GM18861 (cell line): ENCODE data around the gene CEP350.
"Not testable (repeated sequence)": the region's sequence is repeated elsewhere in the genome, so short reads cannot be mapped to it uniquely, and the experiment has no call there.

Experiments used
- ATAC-seq: cut with Tn5 transposase; IDR thresholded peaks from one replicate; pipeline ENCODE4 v1.9.1; 2021; ENCODE audit not compliant: unreplicated experiment

Gene CEP350

DNA sequence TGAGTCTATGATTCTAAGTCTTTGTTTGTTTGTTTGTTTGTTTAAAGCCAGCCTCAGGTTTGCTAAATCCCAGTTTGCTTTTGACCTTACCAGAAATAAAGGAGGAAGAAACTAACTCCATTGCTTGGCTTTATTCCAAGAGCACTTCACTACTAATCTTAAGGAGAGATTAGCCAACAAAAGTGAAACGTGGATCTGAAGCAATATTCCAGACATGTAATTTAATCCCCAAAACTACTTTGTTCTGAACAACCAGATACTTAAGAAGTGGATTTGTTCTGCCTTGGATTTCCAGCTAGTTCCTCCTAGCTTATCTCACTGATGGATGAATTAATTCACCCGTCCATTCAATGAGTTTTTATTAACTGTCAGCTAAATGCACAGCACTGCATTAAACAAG is 15.9 kb upstream of the CEP350 start:
- no peak for ATAC-seq

DNA sequence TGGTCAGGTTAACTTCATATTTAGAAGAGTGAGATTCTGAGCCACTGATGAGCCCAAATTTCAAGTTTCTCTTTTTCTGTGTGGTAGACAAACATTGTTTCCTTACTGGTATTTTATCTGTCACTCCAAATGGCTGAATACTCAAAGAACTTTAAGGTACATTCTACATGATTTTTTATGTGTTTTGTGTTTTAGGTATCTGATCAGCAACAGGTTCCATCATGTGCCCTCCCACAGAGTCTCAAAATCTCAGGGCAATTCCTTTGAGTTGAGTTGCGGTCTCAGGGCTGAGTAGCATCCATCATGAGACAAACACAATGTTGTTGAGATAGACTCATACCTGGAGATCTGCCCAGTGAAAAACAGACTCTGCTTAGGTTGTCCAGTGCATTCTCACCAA is 14.7 kb upstream of the CEP350 start:
- ATAC-seq: no peak

DNA sequence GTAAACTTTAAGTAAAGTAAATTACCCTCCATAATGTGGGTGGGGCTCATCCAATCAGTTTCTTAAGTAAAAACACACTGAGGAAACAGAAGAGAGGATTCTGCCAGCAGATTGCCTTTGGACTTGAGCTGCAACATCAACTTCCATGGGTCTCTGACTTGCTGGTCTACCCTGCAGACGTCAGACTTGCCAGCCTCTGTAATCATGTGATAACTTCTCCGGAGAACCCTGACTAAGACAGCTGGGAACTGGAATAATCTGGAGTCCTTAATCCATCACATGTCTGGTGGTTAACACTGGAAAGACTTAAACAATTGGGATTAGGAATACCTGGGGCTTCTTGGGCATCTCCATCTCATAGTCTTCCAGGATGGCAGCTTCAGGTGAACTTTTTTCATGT is 13.2 kb upstream of the CEP350 start:
- no peak for ATAC-seq

DNA sequence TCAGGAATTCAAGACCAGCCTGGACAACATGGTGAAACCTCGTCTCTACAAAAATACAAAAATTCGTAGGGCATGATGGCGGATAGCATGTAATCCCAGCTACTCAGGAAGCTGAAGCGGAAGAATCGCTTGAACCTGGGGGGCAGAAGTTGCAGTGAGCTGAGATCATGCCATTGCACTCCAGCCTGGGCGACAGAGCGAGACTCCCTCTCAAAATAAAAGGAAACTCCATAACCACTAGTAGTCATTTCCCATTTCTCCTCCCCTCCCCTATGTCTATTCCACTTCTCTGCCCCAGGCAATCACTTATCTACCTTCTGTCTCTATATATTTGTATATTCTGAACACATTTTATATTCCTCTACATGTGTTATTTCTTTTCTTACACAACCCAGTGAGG is 4.0 kb upstream of the CEP350 start:
- no peak for ATAC-seq

DNA sequence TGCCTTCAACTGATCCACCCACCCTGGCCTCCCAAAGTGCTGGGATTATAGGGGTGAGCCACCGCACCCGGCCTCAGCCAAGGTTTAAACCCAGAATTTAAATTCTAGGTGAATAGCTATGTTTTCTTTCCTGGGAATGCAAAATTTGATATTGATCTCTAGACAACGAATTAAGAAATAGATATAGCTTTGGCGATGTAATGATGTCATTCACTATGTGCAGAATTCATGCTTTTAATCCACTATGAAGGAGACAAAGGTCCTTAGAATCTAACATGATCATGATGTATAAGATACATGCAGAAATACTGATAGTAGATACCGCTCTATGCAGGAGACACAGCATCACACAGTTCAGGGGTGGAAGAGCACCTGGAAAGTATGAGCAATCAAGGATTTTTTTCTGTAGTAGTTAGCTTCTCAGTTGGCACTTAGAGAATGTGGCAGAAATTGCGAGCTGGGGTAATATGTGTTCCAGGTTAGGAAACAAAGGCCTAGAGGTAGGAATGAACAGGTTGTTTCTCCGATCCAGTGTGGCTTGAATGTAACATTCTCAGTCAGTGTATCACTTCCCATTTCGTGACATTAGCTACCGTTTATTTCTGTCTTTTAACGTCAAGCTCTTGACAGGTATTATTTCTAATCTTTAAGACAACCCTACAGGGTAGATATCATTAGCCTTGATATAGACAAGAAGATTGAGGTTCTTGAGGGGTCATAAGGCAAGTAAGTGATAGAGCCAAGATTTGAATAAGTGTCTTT is 3.0 kb upstream of the CEP350 start:
- no peak for ATAC-seq

DNA sequence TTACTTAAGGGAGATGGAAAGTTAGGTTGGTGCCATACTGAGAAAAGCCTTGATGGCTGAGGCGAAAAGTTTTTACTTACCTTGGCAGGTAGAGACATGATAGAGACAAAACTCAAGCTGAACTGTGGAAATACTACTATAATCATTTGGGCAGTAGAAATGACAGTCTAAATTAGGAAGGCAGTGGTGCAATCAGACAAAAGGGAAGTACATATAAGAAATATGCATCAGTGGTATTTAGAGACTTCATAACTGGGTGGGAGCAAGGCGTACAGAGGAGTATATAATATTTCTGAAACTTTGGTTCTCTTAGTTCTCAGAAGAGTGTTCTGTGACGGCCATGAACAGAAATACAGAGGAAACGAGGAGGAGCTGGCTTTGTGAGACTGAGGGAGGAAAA is 2.4 kb upstream of the CEP350 start:
- no peak for ATAC-seq

DNA sequence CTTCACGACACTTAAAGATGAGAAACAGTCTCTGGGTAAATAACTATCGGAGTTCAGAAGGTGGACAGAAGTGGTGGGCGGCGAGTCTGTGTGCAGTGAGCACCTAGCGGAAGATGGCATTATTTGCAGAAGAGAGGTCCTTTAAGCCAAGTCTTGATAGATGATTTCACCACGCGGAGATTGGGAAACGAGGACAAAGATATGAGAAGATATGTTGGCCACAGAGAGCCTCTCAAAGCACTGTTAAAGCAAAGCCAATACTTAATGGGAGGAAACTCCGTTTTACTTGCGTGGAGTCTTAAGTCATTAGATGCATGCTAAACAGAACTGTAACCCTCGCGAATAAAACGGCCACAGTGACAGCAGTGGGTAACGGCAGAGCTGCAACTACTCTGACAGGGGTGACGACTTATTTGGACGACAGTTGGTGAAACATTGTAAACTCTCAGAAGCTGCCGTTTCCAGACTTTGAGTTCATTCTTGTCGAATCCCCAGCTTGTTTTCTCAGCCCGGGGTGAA is 577 bp upstream of the CEP350 start:
- ATAC-seq: no peak

DNA sequence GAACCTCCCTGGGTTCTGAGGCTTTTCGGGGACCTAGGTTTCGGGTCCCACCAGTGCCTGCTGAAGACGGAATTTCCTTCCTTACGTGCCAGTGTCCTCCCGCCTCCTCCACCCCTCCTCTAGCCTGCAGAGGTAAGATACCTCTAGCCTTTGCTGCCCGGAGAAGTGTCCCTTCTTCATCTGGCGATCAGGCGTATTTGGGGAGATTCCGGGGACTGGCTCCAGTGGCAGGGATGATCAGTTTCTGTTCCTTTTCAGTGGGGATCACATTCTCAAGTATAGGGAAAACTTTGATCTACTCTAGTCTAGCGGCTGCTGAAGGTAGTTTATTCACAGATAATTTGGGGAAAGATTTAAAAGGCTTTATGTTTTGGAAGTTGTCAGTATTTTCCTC is 674 bp downstream of the CEP350 start:
- ATAC-seq: no peak

DNA sequence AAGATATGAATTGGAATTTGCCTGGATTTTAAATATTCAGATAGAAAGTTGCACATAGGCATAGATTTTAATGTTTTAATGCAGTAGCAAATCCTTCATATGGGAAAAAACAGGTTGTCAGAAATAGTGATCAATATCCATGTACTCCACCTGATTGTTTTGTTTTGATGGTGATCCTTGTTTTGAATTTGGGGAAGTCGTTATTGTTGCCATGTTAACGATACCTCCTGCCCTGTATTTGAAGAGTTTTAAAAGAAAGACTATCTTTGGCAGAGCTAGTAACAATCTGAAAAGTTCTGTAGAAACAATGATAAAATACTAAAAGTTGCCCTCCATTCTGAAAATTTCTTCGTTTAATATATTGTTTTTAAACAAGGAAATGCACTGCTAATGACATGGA is 1.1 kb downstream of the CEP350 start:
- ATAC-seq: no peak

DNA sequence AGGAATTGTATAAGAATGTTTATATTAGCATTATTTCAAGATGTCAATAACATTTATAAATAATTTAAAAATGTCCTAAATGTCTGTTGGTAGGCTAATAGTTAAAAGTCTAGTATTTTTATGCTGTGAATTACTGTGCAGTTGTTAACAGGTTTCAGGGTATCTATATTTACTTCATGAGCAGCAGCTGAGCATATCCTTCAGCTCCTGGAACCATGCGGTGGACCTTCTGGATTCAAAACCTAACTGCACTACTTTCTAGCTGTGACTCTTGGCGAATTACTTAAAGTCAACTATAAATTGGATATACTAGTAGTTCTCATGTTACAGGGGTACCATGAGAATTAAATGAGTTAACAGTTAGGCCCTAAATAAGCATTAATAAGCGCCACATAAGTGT is 3.7 kb downstream of the CEP350 start:
- ATAC-seq: no peak

DNA sequence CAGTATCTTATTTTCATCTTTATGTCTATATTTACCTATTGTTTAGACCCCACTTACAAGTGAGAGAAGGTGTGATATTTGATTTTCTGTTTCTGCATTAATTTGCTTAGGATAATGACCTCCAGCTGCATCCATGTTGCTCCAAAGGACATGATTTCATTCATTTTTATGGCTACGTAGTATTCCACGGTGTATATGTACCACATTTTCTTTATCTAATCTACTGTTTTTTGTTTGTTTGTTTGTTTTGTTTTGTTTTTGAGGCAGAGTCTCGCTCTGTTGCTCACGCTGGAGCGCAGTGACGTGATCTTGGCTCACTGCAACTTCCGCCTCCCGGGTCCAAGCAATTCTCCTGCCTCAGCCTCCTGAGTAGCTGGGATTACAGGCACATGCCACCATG is 7.6 kb downstream of the CEP350 start:
- ATAC-seq: not testable (repeated sequence)

DNA sequence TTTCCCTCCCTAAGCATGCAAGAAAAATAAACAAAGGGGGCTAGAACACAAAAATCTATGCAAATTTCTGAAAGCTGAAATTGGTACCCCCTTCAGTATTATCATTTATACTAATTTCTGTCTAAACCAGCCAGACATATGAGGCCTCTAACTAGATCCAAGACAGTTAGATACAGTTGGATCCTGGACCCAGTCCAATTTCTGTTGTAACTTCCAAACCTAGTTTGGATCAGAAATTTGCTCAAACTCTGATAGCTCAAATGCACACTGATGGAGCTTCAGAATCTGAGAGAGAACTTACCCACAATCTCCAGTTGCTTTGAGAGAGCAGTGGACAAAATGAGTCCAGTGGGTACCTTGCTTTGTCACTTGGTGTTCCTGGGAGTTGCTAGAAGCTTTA is 11.9 kb downstream of the CEP350 start:
- ATAC-seq: no peak

DNA sequence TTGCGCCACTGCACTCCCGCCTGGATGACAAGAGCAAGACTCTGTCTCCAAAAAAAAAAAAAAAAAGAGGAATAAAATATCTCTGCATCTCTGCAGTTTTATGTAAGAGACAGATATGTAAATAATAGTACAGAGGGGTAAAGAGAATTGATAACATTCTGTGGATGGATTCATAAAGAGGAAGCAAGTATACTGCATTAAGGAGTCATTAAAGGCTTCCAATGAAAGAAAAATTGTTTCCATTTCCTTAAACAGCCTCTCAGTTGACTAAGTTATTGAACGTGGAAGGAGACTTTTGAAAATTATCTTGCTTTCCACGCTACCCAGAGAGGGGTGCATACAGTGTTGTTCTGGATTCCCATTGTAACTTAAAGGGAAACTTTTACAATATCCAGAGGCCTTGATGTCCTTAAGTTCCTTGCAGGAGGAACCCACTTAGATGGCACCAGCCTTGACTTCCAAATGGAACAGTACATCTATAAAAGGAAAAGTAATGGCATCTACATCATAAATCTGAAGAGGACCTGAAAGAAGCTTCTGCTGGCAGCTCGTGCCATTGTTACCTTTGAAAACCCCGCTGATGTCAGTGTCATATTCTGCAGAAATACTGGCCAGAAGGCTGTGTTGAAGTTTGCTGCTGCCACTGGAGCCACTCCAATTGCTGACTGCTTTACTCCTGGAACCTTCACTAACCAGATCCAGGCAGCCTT is 13.8 kb downstream of the CEP350 start:
- no peak for ATAC-seq

DNA sequence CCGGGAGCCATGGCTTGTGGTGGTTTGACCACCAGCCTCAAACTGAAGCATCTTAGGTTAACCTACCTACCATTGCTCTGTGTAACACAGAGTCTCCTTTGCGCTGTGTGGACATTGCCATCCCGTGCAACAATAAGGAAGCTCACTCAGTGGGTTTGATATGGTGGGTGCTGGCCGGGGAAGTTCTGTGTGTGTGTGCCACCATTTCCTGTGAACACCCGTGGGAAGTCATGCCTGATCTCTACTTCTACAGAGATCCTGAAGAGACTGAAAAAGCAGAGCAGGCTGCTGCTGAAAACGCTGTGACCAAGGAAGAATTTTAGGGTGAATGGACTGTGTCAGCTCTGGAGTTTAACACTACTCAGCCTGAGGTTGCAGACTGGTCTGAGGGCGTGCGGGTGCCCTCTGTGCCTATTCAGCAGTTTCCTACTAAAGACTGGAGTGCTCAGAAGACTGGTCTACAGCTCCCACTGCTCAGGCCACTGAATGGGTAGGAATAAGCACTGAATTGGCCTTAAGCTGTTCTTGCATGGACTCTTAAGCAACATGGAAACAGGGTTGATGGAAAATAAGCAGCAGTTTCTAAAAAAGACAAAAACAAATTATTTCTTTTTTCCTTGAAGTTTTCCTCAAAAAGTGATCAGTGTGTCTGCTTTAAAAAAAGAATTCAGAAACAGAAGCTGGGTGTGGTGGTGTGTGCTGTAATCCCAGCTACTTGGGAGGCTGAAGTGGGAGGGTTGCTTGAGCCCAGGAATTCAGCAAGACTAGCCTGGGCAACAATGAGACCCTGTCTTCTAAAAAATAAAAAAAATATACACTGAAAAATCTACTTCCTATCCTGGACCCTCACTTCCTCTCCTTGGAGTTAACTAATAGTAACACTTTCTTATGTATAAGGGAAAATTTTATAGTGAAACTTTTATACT is 14.6 kb downstream of the CEP350 start:
- no peak for ATAC-seq

DNA sequence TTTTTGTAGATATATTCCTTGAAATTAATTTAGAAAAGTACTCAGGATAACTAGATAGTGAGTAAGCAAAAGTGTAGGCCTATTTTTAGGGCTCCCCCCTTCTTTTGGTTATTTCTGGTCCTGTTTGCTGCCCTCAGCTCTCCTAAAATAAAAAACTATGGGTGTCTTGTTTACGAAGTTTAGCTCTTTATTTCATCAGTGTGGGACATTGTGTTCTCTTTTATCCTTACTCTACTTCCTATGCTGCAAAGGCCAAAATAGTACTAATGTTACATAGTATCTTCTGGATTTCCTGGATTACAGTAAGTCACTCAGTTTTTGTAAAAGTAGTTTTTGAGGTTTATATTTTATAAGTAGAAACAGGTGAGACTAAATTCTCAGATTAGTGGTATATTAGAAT is 15.4 kb downstream of the CEP350 start:
- no peak for ATAC-seq

DNA sequence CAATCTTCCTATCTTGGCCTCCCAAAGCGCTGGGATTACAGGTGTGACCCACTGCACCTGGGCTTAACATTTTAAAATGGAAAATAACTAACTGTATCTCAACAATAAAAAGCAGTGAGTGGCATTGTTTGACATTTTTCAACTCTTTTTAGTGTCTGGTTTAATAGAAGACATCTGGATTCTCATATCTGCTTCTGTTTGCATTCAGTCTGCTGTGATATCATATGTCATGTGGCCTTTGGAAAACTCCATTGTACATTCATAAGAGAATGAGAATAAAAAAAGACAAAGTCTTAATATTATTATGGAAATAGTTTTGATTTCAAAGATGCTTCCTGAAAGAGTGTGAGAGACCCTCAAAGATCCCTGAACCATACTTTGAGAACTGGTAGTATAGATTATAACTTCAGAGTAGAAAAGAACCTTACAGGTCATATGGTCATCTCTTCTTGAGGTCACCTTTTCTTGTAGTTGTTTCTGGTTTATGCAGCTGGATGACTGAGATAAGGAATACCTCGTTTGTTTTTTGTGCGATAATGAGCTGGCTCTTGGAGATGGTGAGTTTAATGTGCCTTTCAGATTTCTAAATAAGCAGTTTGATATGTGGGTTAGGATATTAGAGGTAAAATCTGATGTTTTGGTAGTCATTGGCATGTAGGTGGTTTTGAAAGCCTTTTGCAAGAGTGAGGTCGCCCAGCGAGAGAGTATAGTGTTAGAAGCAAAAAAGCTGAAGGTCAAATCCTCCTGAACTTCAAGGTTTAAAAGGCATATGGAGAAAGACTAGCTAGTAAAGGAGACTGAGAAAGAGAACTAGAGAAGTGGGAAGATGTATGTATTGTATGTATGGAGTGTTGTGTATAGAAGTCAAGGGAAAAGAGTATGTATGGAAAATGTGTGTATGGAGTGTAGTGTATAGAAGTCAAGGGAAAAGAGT is 17.2 kb downstream of the CEP350 start:
- no peak for ATAC-seq

DNA sequence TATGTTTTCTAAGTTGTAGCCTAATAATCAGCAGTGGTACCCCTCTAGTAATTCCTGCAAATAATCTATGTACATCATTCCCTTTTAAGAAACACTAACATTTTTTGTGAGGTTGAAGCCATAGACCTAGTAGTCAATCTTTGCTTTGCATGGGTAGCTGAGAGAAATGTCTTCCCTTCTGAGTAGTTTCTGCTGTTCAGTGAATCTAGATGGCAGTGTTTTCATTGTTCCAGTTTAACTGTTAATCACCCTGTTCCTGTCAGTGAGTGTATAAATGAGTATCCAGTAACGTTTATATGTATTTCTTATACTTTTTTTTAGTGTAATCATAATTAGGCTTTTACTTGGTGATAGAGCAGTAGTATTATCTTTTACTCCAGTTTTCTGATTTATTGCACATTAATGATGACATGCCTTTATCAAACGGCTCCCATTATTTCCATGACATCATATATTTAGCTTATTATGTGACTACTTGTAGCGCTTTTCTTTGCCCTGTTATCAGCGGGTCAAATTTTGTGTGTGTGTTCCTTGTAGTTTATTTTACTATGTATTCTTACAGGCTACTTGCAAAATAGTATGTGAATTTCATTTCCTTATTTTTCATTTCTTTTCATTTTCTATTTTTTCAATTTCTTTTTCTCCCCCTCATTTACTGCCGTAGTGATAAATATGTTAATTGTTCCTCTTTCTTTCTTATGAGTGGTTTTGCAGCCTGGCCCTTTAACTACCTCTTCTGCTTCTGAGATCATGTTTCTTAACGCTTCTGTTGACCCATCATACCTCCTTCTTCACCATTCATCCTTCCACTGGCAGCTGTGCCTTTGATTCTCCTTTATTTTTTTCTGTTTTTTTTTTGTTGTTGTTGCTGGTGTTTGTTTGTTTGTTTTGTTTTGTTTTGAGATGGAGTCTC is 18.8 kb downstream of the CEP350 start:
- ATAC-seq: no peak

DNA sequence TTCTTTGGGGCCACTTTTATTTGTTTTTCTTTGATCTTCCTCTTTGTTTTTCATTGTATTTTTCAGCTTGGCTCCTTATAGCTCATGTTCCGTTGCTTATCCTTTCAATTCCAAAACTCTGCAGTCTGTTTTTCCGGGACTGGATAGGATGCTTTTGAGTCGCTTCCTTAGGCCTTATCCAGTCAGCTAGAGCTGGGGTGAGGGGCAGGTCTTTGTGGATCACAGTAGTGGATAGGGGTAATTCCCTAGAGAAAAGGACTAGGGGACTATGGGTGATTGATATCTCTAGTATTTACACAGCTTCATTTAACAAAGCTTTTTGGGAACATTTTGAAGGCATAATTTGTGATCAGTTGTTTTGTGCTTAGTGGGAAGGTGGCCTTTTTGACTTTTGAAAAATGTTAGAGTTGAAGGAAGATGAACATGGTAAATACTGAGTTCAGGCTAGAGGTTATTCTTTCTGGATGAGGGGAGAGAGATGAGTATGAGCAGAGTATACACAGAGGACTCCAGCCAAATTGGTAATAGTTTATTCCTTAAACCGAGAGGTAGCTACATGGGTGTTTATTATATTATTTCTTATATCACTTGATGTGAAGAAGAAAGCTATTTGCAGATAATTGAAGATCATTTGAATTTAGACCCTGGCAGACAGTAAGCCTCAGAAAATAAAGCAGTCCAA is 22.5 kb downstream of the CEP350 start:
- no peak for ATAC-seq
